COLO668 (cell line): ENCODE data around the gene CCNK.
A peak's percentile ranks its signal among the peaks of the same experiment; 100 is the strongest.

Experiments
- DNase-seq: peaks from one replicate; lab custom pipeline; 2025; ENCODE audit not compliant: unreplicated experiment; lab: John Stamatoyannopoulos, UW

CCNK gene

GRCh38 chr14:99518441-99519346 is 37.5 kb downstream of the CCNK start:
- peak; percentile 80 for DNase-seq

GRCh38 chr14:99519347-99519881 is 38.2 kb downstream of the CCNK start:
- DNase-seq: no peak

GRCh38 chr14:99519931-99520421 is 38.8 kb downstream of the CCNK start:
- DNase-seq: no peak

GRCh38 chr14:99520571-99521081 is 39.4 kb downstream of the CCNK start:
- no peak for DNase-seq

GRCh38 chr14:99521176-99522024 is 40.2 kb downstream of the CCNK start:
- DNase-seq: no peak

GRCh38 chr14:99522025-99522401 is 40.8 kb downstream of the CCNK start:
- no peak for DNase-seq

- peak; percentile 72 for DNase-seq
Measured at GRCh38 chr14:99522457-99522891, 41.3 kb downstream of the CCNK start.

- DNase-seq: no peak
Measured at GRCh38 chr14:99522934-99523703, 41.9 kb downstream of the CCNK start.

- DNase-seq: no peak
Measured at GRCh38 chr14:99523704-99524055, 42.5 kb downstream of the CCNK start.

- no peak for DNase-seq
Measured at GRCh38 chr14:99524091-99524661, 43.0 kb downstream of the CCNK start.

- no peak for DNase-seq
Measured at GRCh38 chr14:99524804-99525698, 43.8 kb downstream of the CCNK start.

- no peak for DNase-seq
Measured at GRCh38 chr14:99525699-99526080, 44.5 kb downstream of the CCNK start.

GRCh38 chr14:99527026-99527425 is 45.8 kb downstream of the CCNK start:
- DNase-seq: no peak

- no peak for DNase-seq
Measured at GRCh38 chr14:99527427-99528076, 46.3 kb downstream of the CCNK start.

GRCh38 chr14:99529899-99530298 is 48.7 kb downstream of the CCNK start:
- DNase-seq: no peak

GRCh38 chr14:99530407-99531155 is 49.4 kb downstream of the CCNK start:
- DNase-seq: no peak

GRCh38 chr14:99531251-99532096 is 50.3 kb downstream of the CCNK start:
- DNase-seq: no peak
